Lower leg skin (tissue), 4 donors: ENCODE results near the gene TBC1D22A. TPM values are rescaled to one million over a fixed set of nuclear protein-coding genes. Genes with fewer than 3 reads are reported as not detected.

Experiments used
- DNase-seq, 2 donors: peaks; one replicate each; pipeline ENCODE4 v3.0.0-alpha.2; 2019; ENCODE audit warnings: low spot score in 2 of 2
- H3K4me3 ChIP-seq: fragments of 200-600 bp; sonication (generic); 2 replicates; pipeline ENCODE4 v1.5.1; 2017; ENCODE audit warnings: mild to moderate bottlenecking, low read depth; ENCODE audit not compliant: poor library complexity, severe bottlenecking
- POLR2A ChIP-seq, 2 donors: fragments of 450-650 bp; IDR thresholded peaks; one replicate each; pipeline ENCODE4 v1.6.1; 2016 to 2017; ENCODE audit warnings: antibody characterized with exemption in 2 of 2, mild to moderate bottlenecking in 1 of 2, moderate library complexity in 1 of 2
- WGBS, 2 donors: methylation state at CpG; one replicate each; pipeline ENCODE4 v1.1.5; 2018; 5-methylcytosine and 5-hydroxymethylcytosine counted together
- intact Hi-C: fragments of 100-400 bp; cut with DNase I; formaldehyde crosslinking; loops from one replicate; pipeline ENCODE4 v1.15.0; 2023; ENCODE audit warnings: low total_unique reads
- total RNA-seq, 4 donors: library from RNA; depleted of rRNA; stranded (reverse); fragments of >200 nt; gene quantifications; one replicate each; pipeline ENCODE4 v1.1.0, GENCODE V29; 2016
- TF ChIP-seq, protein P1 (sequence below), 3 donors: fragments of 450-650 bp; IDR thresholded peaks; one replicate each; pipeline ENCODE4 v1.5.1; 2016; ENCODE audit warnings: antibody characterized with exemption in 3 of 3, mild to moderate bottlenecking in 3 of 3, moderate library complexity in 2 of 3

TBC1D22A gene
- total RNA-seq, 4 donors from 2014 or later = 21.8 to 32.3 (median 31.6) TPM

GRCh38 chr22:47038206-47038835 lies 275.9 kb downstream of the TBC1D22A start:
- DNase-seq = no peak
- intact Hi-C loops = no loop called here
- WGBS, 2 donors = 93 to 94% methylated on average over 18 of the region's 18 CpGs
- no peak overlapping the region for H3K4me3 ChIP-seq
- TF ChIP-seq POLR2A (IDR thresholded peaks at IDR 0.05) = no peak
- TF ChIP-seq, protein P1, sequence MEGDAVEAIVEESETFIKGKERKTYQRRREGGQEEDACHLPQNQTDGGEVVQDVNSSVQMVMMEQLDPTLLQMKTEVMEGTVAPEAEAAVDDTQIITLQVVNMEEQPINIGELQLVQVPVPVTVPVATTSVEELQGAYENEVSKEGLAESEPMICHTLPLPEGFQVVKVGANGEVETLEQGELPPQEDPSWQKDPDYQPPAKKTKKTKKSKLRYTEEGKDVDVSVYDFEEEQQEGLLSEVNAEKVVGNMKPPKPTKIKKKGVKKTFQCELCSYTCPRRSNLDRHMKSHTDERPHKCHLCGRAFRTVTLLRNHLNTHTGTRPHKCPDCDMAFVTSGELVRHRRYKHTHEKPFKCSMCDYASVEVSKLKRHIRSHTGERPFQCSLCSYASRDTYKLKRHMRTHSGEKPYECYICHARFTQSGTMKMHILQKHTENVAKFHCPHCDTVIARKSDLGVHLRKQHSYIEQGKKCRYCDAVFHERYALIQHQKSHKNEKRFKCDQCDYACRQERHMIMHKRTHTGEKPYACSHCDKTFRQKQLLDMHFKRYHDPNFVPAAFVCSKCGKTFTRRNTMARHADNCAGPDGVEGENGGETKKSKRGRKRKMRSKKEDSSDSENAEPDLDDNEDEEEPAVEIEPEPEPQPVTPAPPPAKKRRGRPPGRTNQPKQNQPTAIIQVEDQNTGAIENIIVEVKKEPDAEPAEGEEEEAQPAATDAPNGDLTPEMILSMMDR (IDR thresholded peaks at IDR 0.05) = no peak

DNA sequence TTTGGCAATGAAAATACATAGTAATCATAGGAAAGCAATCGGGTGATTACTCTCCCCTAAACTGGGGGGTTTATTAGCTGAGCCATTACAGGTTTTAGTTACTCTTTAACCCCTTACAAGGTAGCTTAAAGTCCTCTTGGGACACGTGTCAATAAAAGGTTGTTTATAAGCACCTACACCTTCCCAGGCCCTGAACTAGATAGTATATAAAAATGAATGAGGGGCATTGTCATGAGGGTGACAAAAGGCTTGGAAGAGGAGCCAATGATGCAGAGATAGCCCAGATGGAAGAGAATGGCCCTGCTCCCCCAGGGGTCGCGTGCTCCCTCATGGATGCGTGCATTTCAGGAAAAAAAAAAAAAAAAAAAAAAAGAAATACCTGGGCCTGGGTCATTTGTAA lies 276.9 kb downstream of the TBC1D22A start:
- WGBS, 2 donors = 91 to 95% methylated on average over 5 of the region's 5 CpGs
- intact Hi-C loops = no loop called here
- TF ChIP-seq, protein P1 (IDR thresholded peaks at IDR 0.05) = no peak
- no peak for TF ChIP-seq POLR2A (IDR thresholded peaks at IDR 0.05)
- H3K4me3 ChIP-seq = no peak overlapping the region
- no peak for DNase-seq

DNA sequence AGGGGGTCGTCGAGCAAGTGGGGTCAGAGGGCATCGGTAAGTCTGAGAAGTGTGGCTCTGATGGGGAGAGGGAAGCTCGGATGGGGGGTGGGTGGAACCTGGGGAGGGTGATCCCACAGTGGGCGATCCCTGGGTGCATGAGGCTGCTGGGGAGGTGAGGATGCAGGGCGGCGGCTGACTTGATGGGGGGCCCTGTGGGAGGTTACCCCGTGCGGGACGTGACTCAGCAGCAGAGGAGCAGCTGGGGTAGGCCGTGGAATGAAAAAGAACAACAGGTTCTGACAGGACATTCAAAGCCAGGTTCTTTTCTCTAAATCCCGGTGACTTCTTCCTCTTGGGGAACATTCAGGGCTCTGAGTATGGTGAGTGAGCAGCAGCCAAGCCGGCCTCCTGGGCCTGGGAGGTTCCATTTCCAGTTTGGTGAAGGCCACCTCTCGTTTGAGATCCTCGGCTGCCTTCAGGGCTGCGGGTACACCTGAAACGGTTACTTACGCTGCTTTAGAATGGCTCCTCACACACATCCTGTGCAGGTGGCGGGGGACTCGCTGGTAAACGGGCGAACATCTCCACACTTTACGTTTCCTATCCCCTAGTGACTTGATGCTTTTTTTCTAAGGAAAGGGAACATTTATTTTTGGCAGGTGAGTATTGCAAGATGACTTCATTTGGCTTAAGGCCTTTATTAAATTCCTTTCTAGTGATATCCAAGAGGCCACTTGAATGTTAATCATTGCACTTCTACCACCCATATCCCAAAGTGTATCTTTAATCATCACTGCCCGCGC lies 278.2 kb downstream of the TBC1D22A start:
- H3K4me3 ChIP-seq = no peak overlapping the region
- intact Hi-C loops = no loop called here
- WGBS, 2 donors = 78 to 85% methylated on average over 25 of the region's 25 CpGs
- TF ChIP-seq, protein P1 (IDR thresholded peaks at IDR 0.05) = no peak
- no peak for DNase-seq

GRCh38 chr22:47041271-47042115 lies 279.0 kb downstream of the TBC1D22A start:
- 90 to 92% methylated on average over 27 of the region's 27 CpGs for WGBS, 2 donors
- no peak overlapping the region for H3K4me3 ChIP-seq
- no peak for DNase-seq
- intact Hi-C loops = no loop called here
- TF ChIP-seq, protein P1 (IDR thresholded peaks at IDR 0.05) = no peak
- TF ChIP-seq POLR2A (IDR thresholded peaks at IDR 0.05) = no peak

- no peak for TF ChIP-seq POLR2A (IDR thresholded peaks at IDR 0.05)
- TF ChIP-seq, protein P1 (IDR thresholded peaks at IDR 0.05) = no peak
- intact Hi-C loops = no loop called here
- 91 to 95% methylated on average over 11 of the region's 11 CpGs for WGBS, 2 donors
- no peak for DNase-seq
- no peak overlapping the region for H3K4me3 ChIP-seq
Observed at GRCh38 chr22:47042116-47042825, 279.8 kb downstream of the TBC1D22A start.
